A549 (cell line): ENCODE results near the gene APOBEC3H. TPM values are rescaled to one million over a fixed set of nuclear protein-coding genes. Genes with fewer than 3 reads are reported as not detected.
"Not testable (repeated sequence)": the region's sequence is repeated elsewhere in the genome, so short reads cannot be mapped to it uniquely, and the experiment has no call there.

Source experiments
- ATAC-seq, 2 experiments: fragments of 200-7000 bp in 1 of 2; fragments of >200 bp in 1 of 2; cut with Nextera tagmentation in 1 of 2; cut with Tn5 transposase in 1 of 2; 3 replicates each; pipeline versions ENCODE4 v1.8.0 to v1.9.1; 2018 to 2020; ENCODE audit warnings: mild to moderate bottlenecking in 1 of 2, moderate library complexity in 1 of 2
- CTCF ChIA-PET: fragments of 300-600 bp; sonication (Branson Sonifier 250); formaldehyde crosslinking; extraction: SDS; loops from one replicate; lab custom pipeline; 2021; ENCODE audit warnings: antibody characterized with exemption, inconsistent platforms; lab: Yijun Ruan, JAX
- POLR2A ChIA-PET: fragments of 350-600 bp; formaldehyde crosslinking; extraction: SDS; loops from one replicate; lab custom pipeline; 2021; ENCODE audit warnings: antibody characterized with exemption, inconsistent platforms; lab: Yijun Ruan, JAX
- DNase-seq, 2 experiments: peaks; one replicate each; pipeline versions ENCODE4 v3.0.0 to v3.0.0-alpha.2; 2011 to 2016; ENCODE audit warnings: low read depth in 1 of 2, low spot score in 1 of 2
- FAIRE-seq: peaks from 2 replicates; lab custom pipeline; 2011; peaks lifted over from hg19 to GRCh38; lab: Jason Lieb, UNC
- H3K27ac ChIP-seq, 2 experiments: fragments of >200 bp; sonication (Bioruptor Twin); formaldehyde crosslinking; 3 replicates each; pipeline ENCODE4 v1.5.1; 2016 to 2017
- H3K4me1 ChIP-seq: fragments of >200 bp; sonication (Bioruptor Twin); formaldehyde crosslinking; 3 replicates; pipeline ENCODE4 v1.6.1; 2016
- H3K4me2 ChIP-seq: fragments of >200 bp; sonication (Bioruptor Twin); formaldehyde crosslinking; 3 replicates; pipeline ENCODE4 v1.6.1; 2016
- H3K4me3 ChIP-seq: fragments of >200 bp; sonication (Bioruptor Twin); formaldehyde crosslinking; 3 replicates; pipeline ENCODE4 v1.5.1; 2016
- H3K9me3 ChIP-seq: fragments of >200 bp; sonication (Bioruptor Twin); formaldehyde crosslinking; 3 replicates; pipeline ENCODE4 v1.6.1; 2016
- CHD4 ChIP-seq: fragments of 200-600 bp; sonication (generic); IDR thresholded peaks from 2 replicates; pipeline ENCODE4 v1.6.1; 2016; ENCODE audit warnings: antibody characterized with exemption, mild to moderate bottlenecking, borderline replicate concordance
- EP300 ChIP-seq, 2 experiments: fragments of >200 bp; sonication (Bioruptor Twin); formaldehyde crosslinking; IDR thresholded peaks; 2 replicates in 1 of 2; 3 replicates in 1 of 2; pipeline ENCODE4 v1.6.1; 2016 to 2017
- FOSB ChIP-seq: fragments of 250-450 bp; sonication (Bioruptor Pico); IDR thresholded peaks from 2 replicates; pipeline ENCODE4 v1.5.0; 2020; ENCODE audit warnings: mild to moderate bottlenecking, moderate library complexity
- FOSL2 ChIP-seq, 2 experiments: fragments of 450-650 bp in 1 of 2; fragments of >200 bp in 1 of 2; sonication (Bioruptor Twin) in 1 of 2; formaldehyde crosslinking; IDR thresholded peaks; 2 replicates each; pipeline versions ENCODE4 v1.5.0 to v1.6.1; 2016 to 2020; ENCODE audit warnings: mild to moderate bottlenecking in 1 of 2, moderate library complexity in 1 of 2
- GATA3 ChIP-seq: IDR thresholded peaks from 2 replicates; pipeline ENCODE4 v1.6.1; 2012; ENCODE audit warnings: borderline replicate concordance
- HDAC2 ChIP-seq: fragments of 200-600 bp; sonication (generic); IDR thresholded peaks from 2 replicates; pipeline ENCODE4 v1.6.1; 2016
- HOXB13 ChIP-seq: fragments of 250-450 bp; sonication (Bioruptor Pico); IDR thresholded peaks from 2 replicates; pipeline ENCODE4 v1.5.0; 2020; ENCODE audit warnings: low read depth, mild to moderate bottlenecking, moderate library complexity
- HOXB5 ChIP-seq: fragments of 250-450 bp; sonication (Bioruptor Pico); IDR thresholded peaks from 2 replicates; pipeline ENCODE4 v1.5.0; 2020; ENCODE audit warnings: mild to moderate bottlenecking, moderate library complexity
- NFE2L2 ChIP-seq: fragments of 150-350 bp; conservative IDR thresholded peaks from 2 replicates; pipeline ENCODE4 v1.6.1; 2014; ENCODE audit warnings: low read length
- RAD21 ChIP-seq, 2 experiments: fragments of >200 bp in 1 of 2; sonication (Bioruptor Twin) in 1 of 2; formaldehyde crosslinking in 1 of 2; IDR thresholded peaks in 1 of 2; conservative IDR thresholded peaks in 1 of 2; 2 replicates in 1 of 2; 3 replicates in 1 of 2; pipeline ENCODE4 v1.6.1; 2012 to 2018; ENCODE audit warnings: inconsistent platforms in 1 of 2
- RARB ChIP-seq: fragments of 250-450 bp; sonication (Bioruptor Pico); IDR thresholded peaks from 2 replicates; pipeline ENCODE4 v1.8.0; 2021; ENCODE audit warnings: mild to moderate bottlenecking, moderate library complexity
- TFCP2L1 ChIP-seq: fragments of 250-450 bp; sonication (Bioruptor Pico); IDR thresholded peaks from 2 replicates; pipeline ENCODE4 v1.5.0; 2021; ENCODE audit warnings: mild to moderate bottlenecking
- ZC3H11A ChIP-seq: fragments of 450-650 bp; IDR thresholded peaks from 2 replicates; pipeline ENCODE4 v1.6.1; 2014; ENCODE audit warnings: antibody characterized with exemption, mild to moderate bottlenecking
- ZFP36 ChIP-seq: fragments of 450-650 bp; IDR thresholded peaks from 2 replicates; pipeline ENCODE4 v1.6.1; 2014; ENCODE audit warnings: borderline replicate concordance; ENCODE audit not compliant: partially characterized antibody
- ZNF302 ChIP-seq: fragments of 250-450 bp; sonication (Bioruptor Pico); IDR thresholded peaks from 2 replicates; pipeline ENCODE4 v1.9.0; 2021; ENCODE audit warnings: inconsistent platforms, mild to moderate bottlenecking, moderate library complexity
- WGBS: methylation state at CpG from one replicate; pipeline ENCODE4 v1.1.6; 2017; ENCODE audit errors: missing lambda C conversion rate; 5-methylcytosine and 5-hydroxymethylcytosine counted together
- polyA plus RNA-seq, 4 experiments: library from polyadenylated mRNA; depleted of rRNA in 3 of 4; stranded (reverse); fragments of >200 nt; fragmentation: RNase III in 1 of 4; extraction: RNeasy Plus Mini Kit Qiagen cat#74134 plus additional on column Dnase treatment in 1 of 4; gene quantifications; 2 replicates in 3 of 4; 3 replicates in 1 of 4; pipeline ENCODE4 v1.2.3, GENCODE V29; 2011 to 2017
- TF ChIP-seq, protein P1 (sequence below): fragments of 250-450 bp; sonication (Bioruptor Pico); IDR thresholded peaks from 2 replicates; pipeline ENCODE4 v1.5.0; 2021; ENCODE audit warnings: mild to moderate bottlenecking, moderate library complexity, borderline replicate concordance
- TF ChIP-seq, protein P2 (sequence below): IDR thresholded peaks from 2 replicates; pipeline ENCODE4 v1.6.1; 2012
- TF ChIP-seq, protein P3 (sequence below): fragments of 200-600 bp; sonication (generic); IDR thresholded peaks from 2 replicates; pipeline ENCODE4 v1.6.1; 2016; ENCODE audit warnings: antibody characterized with exemption, mild to moderate bottlenecking, moderate library complexity

APOBEC3H gene
- polyA plus RNA-seq, 2 of the 4 experiments (the other 2 are of a cell fraction): 0.39 to 0.43 TPM

DNA sequence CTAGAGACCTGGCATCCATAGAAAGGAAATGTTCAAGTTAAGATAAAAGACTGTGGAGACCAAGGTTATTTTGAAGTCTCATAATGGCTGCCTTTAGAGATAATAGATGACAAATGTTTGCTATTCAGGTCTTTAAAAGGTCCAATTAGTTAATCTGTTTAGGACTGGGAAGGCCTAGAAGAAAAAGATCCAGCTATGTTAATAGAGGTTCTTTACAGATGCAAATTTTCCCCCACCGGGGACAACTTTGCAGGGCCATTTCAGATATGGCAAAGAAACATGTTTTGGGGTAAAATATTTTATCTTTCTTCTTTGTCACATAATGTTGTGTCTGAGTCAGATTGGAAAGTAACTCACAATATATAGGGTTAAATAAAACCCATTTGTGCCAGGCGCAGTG, 23.1 kb upstream of the APOBEC3H start (continued):
- TF ChIP-seq, protein P1, sequence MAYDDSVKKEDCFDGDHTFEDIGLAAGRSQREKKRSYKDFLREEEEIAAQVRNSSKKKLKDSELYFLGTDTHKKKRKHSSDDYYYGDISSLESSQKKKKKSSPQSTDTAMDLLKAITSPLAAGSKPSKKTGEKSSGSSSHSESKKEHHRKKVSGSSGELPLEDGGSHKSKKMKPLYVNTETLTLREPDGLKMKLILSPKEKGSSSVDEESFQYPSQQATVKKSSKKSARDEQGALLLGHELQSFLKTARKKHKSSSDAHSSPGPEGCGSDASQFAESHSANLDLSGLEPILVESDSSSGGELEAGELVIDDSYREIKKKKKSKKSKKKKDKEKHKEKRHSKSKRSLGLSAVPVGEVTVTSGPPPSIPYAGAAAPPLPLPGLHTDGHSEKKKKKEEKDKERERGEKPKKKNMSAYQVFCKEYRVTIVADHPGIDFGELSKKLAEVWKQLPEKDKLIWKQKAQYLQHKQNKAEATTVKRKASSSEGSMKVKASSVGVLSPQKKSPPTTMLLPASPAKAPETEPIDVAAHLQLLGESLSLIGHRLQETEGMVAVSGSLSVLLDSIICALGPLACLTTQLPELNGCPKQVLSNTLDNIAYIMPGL (CRISPR knock-in tag): no peak
- TF ChIP-seq ZFP36: no peak

DNA sequence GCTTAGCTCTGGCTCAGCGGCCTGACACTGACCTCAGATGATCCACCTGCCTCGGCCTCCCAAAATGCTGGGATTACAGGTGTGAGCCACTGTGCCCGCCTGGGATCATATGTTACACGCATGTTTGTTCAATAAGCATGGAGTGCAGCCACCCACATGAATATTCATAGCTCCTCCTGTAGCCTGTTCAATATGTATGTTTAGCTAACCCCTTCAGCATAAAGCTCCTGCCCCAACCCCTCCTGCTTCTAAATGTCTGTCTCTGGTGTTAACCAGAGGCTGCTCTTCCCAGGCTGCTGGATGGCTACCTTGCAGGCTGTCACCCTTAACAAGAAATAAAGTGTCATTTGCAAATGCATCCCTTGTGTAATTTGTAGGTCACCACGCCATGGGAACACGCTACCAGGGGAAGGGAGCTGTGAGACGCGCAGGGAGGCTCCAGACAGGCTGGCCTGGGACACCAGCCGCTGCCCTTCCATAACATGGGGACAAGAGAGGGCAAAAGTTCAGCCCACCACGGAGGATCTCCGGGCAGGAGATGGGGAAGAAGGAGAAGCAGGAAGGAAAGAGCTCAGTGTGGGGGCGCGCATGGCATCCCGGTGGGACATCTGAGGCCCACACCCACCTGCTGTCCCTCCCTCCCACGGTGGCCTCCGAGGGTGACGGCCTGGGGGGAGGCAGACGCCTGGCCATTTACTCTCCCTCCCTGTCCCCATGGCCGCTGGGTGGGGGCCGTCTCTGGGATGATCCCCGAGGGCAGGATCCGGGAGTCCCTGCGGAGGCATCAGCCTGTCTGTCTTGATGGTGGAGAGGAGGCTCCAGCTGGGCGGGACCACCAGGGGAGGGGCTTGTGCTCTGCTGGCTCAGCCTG, 20.7 kb upstream of the APOBEC3H start:
- H3K27ac ChIP-seq, H3K4me1 ChIP-seq, FAIRE-seq, H3K4me3 ChIP-seq, H3K9me3 ChIP-seq, POLR2A ChIA-PET, DNase-seq, H3K4me2 ChIP-seq: not testable (repeated sequence)
- CTCF ChIA-PET: interaction anchor here (1.1 kb wide), 1 partner anchor 420 kb away, joined by 3 read pairs; no protein-coding TSS in a partner anchor
- peak; percentile 96 to 98 for ATAC-seq
- 83% methylated on average over 8 of the region's 24 CpGs for WGBS

DNA sequence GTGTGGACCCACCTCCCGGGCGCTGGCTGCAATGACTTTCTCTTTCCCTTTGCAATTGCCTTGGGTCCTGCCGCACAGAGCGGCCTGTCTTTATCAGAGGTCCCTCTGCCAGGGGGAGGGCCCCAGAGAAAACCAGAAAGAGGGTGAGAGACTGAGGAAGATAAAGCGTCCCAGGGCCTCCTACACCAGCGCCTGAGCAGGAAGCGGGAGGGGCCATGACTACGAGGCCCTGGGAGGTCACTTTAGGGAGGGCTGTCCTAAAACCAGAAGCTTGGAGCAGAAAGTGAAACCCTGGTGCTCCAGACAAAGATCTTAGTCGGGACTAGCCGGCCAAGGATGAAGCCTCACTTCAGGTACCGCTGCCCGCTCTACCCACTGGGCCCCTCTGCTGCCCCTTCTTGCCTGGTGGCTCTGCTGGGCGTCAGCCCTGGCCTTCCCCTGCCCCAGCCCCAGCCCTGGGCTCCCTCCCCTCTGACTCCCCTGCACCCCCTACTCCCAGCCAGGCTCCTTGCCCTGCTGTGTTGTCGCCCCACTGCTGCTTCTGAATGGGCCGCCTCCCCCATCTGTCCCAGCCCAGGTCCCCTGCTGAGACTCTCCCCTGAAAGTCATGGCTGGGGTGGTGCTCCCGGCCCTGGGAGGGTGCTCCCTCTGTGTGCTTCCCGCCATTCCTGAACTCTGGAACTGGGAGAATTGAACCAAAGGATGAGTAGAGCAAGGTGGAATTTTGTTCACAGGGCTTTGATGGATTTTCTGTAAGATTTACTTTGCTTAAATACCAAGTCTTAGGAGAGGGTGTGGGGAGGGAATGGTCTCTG, 19.8 kb upstream of the APOBEC3H start, which contains the start of gene APOBEC3G:
Gene APOBEC3G (plus strand): TSS at position 250 of the 815 bp plus-strand sequence. CDS start 87 bp downstream, at position 337.
- CTCF ChIA-PET, FAIRE-seq, H3K4me2 ChIP-seq, H3K4me1 ChIP-seq, H3K4me3 ChIP-seq, H3K27ac ChIP-seq, DNase-seq, POLR2A ChIA-PET, H3K9me3 ChIP-seq: not testable (repeated sequence)
- 67% methylated on average over 9 of the region's 17 CpGs for WGBS
- ATAC-seq: peak in 1 of 2 experiments; percentile 80; a peak in 2 of 6 replicates

DNA sequence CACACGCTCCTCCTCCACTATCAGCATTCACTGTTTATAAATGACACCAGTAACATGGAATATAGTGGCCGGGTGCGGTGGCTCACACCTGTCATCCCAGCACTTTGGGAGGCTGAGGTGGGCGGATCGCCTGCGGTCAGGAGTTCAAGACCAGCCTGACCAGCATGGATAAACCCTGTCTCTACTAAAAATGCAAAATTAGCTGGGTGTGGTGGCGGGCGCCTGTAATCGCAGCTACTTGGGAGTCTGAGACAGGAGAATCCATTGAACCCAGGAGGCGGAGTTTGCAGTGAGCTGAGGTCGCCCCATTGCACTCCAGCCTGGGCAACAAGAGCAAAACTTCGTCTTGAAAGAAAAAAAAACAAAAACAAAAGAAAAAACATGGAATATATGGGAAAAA, 19.1 kb upstream of the APOBEC3H start:
- H3K4me2 ChIP-seq, H3K4me1 ChIP-seq, DNase-seq, H3K27ac ChIP-seq, CTCF ChIA-PET, ATAC-seq, H3K4me3 ChIP-seq, H3K9me3 ChIP-seq, FAIRE-seq, POLR2A ChIA-PET: not testable (repeated sequence)
- 81% methylated on average over 10 of the region's 12 CpGs for WGBS

DNA sequence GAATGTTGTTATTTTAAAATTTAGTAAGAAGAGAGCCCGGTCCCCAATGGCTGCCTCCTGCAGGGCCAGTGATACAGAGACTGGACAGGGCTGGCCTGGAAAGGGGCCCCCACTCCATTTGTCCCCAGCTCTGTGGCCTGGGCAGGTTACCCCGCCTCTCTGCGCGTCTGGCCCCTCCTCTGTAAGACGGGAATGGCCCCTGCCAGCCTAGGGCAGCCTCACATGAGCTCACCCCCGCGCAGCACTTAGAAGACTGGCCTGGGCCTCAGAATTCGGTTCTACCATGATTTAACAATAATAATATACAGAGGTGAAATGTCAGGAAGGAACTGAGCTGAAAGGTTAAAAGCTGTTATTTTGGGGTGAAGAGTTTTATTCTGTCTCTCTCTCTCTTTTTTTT, 18.7 kb upstream of the APOBEC3H start:
- no peak overlapping the region for H3K4me2 ChIP-seq
- DNase-seq (no peak), FAIRE-seq (no peak), ATAC-seq (no peak)
- POLR2A ChIA-PET: no interaction called here
- no peak overlapping the region for H3K27ac ChIP-seq
- no peaks in the 10 kb centered on the region for H3K9me3 ChIP-seq
- H3K4me1 ChIP-seq: no peaks in the 10 kb centered on the region
- 80% methylated on average over 8 of the region's 8 CpGs for WGBS
- CTCF ChIA-PET: no interaction called here
- no peak overlapping the region for H3K4me3 ChIP-seq
- TF ChIP-seq HDAC2 (no peak), GATA3 (no peak), HOXB5 (CRISPR knock-in tag) (no peak), ZNF302 (no peak), RARB (no peak), EP300 (IDR thresholded peaks at IDR 0.05) (no peak), CHD4 (no peak), TFCP2L1 (CRISPR knock-in tag) (no peak), ZC3H11A (no peak), RAD21 (conservative IDR thresholded peaks at IDR 0.05 in 1 of 2, IDR thresholded peaks at IDR 0.05 in 1 of 2) (no peak), FOSL2 (IDR thresholded peaks at IDR 0.05) (no peak), FOSL2 (CRISPR knock-in tag; IDR thresholded peaks at IDR 0.05) (no peak), HOXB13 (CRISPR knock-in tag) (no peak), FOSB (CRISPR knock-in tag) (no peak), NFE2L2 (no peak)
- TF ChIP-seq, protein P2, sequence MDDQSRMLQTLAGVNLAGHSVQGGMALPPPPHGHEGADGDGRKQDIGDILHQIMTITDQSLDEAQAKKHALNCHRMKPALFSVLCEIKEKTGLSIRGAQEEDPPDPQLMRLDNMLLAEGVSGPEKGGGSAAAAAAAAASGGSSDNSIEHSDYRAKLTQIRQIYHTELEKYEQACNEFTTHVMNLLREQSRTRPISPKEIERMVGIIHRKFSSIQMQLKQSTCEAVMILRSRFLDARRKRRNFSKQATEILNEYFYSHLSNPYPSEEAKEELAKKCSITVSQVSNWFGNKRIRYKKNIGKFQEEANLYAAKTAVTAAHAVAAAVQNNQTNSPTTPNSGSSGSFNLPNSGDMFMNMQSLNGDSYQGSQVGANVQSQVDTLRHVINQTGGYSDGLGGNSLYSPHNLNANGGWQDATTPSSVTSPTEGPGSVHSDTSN: no peak
- TF ChIP-seq, protein P3, sequence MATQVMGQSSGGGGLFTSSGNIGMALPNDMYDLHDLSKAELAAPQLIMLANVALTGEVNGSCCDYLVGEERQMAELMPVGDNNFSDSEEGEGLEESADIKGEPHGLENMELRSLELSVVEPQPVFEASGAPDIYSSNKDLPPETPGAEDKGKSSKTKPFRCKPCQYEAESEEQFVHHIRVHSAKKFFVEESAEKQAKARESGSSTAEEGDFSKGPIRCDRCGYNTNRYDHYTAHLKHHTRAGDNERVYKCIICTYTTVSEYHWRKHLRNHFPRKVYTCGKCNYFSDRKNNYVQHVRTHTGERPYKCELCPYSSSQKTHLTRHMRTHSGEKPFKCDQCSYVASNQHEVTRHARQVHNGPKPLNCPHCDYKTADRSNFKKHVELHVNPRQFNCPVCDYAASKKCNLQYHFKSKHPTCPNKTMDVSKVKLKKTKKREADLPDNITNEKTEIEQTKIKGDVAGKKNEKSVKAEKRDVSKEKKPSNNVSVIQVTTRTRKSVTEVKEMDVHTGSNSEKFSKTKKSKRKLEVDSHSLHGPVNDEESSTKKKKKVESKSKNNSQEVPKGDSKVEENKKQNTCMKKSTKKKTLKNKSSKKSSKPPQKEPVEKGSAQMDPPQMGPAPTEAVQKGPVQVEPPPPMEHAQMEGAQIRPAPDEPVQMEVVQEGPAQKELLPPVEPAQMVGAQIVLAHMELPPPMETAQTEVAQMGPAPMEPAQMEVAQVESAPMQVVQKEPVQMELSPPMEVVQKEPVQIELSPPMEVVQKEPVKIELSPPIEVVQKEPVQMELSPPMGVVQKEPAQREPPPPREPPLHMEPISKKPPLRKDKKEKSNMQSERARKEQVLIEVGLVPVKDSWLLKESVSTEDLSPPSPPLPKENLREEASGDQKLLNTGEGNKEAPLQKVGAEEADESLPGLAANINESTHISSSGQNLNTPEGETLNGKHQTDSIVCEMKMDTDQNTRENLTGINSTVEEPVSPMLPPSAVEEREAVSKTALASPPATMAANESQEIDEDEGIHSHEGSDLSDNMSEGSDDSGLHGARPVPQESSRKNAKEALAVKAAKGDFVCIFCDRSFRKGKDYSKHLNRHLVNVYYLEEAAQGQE: no peak
